ENCODE measurements around the gene NFIX.
"Not testable (repeated sequence)": the region's sequence is repeated elsewhere in the genome, so short reads cannot be mapped to it uniquely, and the experiment has no call there.

NFIX gene

GRCh38 chr19:12994701-12995595 is at the start of gene NFIX:
TSS of gene NFIX (plus strand) at chr19:12995475. CDS start at chr19:12995838, 363 bp downstream.
- peak; percentile 85 for DNase-seq

- DNase-seq, result peak; percentile 98
Observed at GRCh38 chr19:12945479-12946091, 49.7 kb upstream of the NFIX start, which contains the start of gene RAD23A. TSS of gene RAD23A (plus strand) at chr19:12945862. CDS start at chr19:12945949, 87 bp downstream.

DNA sequence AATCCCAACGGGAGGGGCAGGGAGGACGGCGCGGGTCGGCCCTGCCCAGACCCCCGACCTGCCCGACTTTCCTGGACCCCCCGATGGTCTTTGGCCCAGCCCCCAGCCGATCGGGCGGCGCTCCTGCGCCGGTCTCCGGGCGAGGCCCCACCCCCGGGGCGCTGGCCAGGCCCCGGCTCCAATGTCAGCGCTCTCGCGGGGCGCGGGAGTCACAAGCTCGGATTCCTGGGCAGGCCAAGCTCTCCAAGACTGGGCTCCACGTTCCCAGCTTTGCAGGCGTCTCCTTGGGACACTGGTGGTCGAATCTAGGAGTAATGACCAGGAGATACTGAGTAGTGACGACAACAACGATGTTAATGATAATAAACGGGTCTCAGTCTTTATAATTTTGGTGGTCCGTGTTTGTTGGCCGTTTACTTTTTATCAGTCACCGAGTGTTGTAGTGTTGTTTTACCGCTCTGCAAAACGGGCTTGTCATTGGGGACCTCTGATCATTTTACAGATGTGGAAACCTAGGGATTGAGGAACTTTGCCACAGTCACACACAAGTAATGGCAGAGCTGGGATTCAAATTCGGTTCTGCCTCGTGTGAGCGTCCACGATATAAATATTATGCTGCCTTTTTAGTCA is 49.1 kb upstream of the NFIX start:
- DNase-seq, result peak; percentile 87

GRCh38 chr19:12946731-12947496 is 48.4 kb upstream of the NFIX start:
- DNase-seq, result no peak

- DNase-seq, result no peak
Observed at GRCh38 chr19:12947702-12948611, 47.3 kb upstream of the NFIX start.

- DNase-seq, result no peak
Observed at GRCh38 chr19:12948612-12949362, 46.5 kb upstream of the NFIX start.

DNA sequence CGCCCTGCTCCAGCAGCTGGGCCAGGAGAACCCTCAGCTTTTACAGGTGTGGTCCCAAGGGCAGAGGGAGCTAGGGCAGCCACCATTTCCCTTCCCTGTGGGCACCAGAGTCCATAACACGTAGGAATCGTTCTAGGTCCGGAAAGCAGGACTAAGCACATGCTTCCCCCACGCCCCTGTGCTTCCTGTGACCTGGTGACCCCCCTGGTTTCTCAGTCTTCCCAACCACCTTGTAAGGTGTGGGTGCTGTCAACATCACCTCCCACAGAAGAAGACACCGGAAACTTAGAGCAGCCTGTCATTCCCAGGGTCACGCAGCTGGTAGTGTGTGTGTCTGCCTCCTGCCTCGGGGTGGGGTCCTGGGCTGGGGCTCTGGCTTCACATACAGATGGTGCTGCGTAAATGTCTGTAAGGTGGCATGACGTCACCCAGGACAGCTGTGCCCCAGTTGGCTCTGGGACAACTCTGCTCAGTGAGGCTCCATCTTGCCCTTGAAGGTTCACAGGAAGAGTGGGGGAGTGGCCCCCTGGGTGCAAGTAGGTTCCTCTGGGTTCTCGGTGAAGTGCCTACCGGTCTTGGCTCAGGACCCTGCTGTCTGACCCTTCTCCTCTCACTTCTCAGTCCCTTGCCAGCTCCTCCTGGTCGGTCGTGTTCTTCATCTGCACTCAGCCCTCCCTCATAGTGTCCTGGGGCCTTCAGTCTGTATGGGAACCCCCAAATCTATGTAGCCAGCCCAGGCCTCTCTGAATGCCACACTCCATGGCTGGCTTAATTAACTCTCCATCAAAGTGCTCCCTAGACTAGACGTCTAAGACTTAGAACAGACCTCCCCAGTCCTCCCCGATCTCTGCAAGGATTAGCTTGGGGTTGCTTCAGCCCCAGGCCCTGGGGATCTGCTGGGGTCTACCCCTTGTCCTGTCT is 45.7 kb upstream of the NFIX start:
- DNase-seq, result no peak

DNA sequence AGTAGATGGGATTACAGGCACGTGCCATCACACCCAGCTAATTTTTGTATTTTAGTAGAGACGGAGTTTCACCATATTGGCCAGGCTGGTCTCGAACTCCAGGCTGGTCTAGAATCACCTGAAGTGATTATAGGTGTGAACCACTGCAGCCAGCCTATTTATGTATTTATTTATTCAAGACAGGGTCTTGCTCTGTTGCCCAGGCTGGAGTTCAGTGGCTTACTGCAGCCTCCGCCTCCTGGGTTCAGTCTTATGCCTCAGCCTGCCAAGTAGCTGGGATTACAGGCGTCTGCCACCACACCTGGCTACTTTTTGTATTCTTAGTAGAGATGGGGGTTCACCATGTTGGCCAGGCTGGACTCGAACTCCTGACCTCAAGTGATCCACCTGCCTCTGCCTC is 43.2 kb upstream of the NFIX start:
- not testable (repeated sequence) for DNase-seq

DNA sequence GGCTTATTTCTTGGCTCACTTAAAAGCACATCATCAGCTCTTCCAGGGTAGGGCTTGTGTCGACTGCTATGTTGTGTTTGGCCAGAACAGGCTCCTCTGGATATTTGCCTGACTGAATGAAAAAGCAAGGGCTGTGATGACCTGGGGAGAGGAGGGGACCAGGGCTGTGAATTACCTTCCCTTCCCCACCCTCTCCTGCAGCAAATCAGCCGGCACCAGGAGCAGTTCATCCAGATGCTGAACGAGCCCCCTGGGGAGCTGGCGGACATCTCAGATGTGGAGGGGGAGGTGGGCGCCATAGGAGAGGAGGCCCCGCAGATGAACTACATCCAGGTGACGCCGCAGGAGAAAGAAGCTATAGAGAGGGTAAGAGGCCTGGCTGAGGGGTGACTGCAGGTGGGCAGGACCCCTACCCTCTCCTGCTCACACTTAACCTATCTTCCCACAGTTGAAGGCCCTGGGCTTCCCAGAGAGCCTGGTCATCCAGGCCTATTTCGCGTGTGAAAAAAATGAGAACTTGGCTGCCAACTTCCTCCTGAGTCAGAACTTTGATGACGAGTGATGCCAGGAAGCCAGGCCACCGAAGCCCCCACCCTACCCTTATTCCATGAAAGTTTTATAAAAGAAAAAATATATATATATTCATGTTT is 42.7 kb upstream of the NFIX start:
- DNase-seq, result no peak

DNA sequence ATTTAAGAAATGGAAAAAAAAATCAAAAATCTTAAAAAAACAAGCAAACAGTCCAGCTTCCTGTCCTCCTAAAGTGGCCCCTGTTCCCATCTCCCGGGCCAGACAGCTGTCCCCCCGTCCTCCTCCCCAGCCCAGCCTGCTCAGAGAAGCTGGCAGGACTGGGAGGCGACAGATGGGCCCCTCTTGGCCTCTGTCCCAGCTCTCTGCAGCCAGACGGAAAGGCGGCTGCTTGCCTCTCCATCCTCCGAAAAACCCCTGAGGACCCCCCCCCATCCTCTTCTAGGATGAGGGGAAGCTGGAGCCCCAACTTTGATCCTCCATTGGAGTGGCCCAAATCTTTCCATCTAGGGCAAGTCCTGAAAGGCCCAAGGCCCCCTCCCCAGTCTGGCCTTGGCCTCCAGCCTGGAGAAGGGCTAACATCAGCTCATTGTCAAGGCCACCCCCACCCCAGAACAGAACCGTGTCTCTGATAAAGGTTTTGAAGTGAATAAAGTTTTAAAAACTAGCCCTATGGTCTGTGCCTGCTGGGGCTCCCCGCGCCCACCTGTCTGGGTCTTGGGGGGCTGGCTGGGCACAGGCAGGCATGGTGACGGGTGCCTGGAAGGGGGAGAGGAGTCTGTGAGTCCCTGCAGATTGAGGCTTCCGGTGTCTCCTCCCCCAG is 42.0 kb upstream of the NFIX start:
- peak; percentile 91 for DNase-seq

DNA sequence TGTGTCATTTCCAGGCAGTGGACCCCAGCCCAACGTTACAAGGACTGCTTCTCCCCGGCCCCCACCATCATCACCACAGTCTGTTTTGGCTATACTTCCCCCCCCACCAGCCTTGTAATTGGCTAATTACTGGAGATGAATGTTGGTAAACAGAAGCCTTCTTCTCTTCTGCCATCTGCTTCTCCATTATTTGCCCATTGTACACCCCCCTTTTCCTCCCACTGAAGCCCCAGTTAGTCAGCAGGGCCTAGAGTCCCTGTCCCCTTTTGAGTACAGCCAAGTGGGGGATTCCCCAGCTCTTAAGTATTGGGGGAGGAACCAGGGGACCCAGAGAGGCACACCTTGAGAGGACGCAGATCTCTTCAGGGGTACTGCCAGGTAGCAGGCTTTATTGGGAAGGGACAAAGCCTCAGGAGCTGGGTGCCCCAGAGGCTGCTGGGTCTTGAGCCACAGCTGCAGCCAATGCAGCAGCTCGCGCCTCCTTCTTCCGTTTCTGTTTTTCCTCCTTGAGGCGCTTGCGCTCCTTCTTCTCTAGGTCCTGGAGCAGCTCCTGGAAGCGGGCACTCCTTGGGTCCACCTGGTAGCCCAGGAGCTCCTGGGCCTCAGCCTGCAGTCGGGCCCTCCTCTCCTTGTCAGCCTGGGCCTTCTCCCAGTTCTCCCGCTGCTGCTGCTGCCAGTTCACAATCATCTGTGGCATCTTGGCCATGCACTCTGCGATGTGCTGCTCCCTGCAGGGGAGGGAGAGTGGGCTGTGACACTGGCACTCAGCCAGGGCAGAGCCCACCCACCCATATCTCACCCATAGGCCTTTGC is 41.3 kb upstream of the NFIX start:
- DNase-seq, result no peak

DNA sequence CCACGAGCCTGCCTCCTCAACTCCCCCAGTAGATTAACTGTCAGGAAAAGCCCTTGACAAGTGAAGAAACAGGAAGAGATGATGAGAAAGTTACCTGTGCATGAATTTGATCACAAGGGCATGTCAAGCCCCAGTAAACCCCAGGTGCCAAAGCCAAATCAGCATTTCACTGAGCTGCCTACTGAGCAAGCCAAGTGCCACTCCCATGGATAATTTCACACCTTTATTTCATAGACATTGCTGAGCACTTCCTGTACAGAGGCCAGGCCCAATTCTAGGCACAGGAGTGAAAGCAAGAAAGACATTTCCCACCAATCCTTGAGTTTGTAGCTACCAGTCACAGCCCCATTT is 40.7 kb upstream of the NFIX start:
- DNase-seq, result no peak

GRCh38 chr19:12955575-12955974 is 39.7 kb upstream of the NFIX start:
- not testable (repeated sequence) for DNase-seq

- DNase-seq, result no peak
Observed at GRCh38 chr19:12955996-12956395, 39.3 kb upstream of the NFIX start.

DNA sequence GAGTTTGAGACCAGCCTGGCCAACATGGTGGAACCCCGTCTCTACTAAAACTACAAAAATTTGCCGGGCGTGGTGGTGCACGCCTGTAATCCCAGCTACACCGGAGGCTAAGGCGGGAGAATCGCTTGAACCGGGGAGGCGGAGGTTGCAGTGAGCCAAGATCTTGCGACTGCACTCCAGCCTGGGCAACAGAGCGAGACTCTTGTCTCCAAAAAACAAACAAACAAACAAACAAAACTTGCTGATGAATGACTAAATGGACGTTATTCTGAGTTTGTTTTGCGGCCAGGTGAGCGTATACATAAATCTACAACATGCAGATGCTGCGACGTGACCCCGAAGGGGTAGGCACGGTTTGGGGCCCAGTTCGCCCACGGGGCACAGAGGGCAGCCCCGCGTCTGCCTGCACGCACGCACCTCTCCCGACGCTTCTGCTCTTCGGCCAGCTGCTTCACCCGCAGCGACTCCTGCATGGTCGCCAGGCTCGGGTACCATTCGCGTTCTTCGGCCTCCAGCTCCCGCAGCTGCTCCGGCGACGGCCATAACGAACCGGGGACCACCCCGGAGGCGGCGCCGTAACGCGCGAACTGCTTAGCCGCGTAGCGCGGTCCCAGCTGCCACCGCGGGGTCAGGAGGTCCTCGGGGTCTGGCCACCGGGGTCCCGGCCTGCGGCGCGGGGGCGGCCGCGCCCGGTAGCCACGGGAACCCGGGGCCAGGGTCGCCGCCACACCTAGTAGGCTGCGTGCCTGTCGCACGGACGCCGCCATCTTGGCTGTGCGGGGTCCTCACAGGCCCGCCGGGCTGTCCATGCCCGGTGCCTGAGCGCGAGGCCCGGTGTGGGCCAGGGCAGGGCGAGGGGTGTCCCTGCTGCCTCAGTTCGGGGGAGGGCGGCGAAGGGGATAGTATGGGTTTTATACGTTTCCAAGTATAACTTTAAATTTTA is 38.6 kb upstream of the NFIX start, which contains the start of gene GADD45GIP1:
GADD45GIP1 (minus strand) TSS at position 778 of the 943 bp plus-strand sequence; CDS start at position 767, 11 bp downstream.
- DNase-seq, result peak; percentile 87

GRCh38 chr19:12957389-12957952 is 37.8 kb upstream of the NFIX start:
- not testable (repeated sequence) for DNase-seq
